Measurements from ENCODE around the gene TNS2. TPM values are rescaled to one million over a fixed set of nuclear protein-coding genes. Genes with fewer than 3 reads are reported as not detected.

The TNS2 gene
- total and polyA plus RNA-seq, 9 of the 15 experiments (the other 6 are each of a cell fraction or from before 2014, with no cell fraction given): 0.28 to 3.1 (median 1.2) TPM; not detected in 1

DNA sequence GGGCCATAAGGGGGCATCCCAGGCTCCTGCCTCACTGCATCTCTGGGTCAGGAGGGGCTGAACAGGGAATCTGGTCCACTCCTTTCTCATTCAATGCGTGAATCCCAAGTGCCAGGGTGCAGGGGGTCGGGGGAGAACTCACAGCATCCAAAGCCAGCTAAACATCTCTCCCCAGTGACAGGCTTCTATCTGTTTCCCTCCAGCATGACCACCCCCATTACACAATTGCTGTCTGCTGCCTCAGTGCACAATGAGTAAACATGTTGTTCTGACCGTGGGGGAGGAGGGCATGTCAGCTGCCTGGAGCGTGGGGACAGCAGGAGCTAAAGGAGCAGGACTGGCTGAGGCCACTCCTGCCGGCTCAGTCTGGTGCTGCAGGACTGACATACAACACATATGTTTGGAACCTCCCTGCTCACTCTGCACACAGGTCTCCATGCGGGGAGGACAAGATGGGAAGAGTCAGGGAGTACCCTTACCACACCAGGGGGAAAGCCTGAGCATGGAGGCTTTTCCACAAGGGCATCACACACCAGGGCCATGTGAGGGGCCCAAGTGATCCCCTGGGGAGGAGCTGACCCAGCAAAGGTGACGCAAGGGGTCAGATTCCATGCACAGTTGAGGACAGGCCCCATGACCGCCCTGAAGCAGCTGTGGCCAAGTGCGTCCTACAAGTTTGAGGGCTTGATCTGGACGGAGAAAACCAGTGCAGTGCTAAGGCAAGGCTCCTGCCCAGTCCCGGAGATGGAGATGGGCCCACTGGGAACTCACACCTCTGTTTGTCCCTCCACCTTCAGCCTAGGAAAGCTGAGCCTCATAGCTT, 1.4 kb downstream of the TNS2 start:
- DNase-seq (ENCODE audit: extremely low read depth in 1 of 4, low spot score in 3 of 4): peak in 2 of 4 experiments; percentile 36 to 76
- ChIA-PET POLR2A (interaction anchor here (0.6 to 0.9 kb wide), 5 partner anchors 9 to 1077 kb away, joined by 3 to 4 read pairs (median 3); partner anchors contain the start of gene SPRYD3), CTCF (ENCODE audit: low intra/inter-chr PET ratio) (no interaction called here)
- no peak overlapping the region for H3K4me2 ChIP-seq (ENCODE audit: insufficient read depth, low read length)
- peak overlapping the region in 1 of 2 experiments; percentile 60; a peak in 2 of 4 replicates for H3K9ac ChIP-seq (ENCODE audit: insufficient read depth in 1 of 2, low read depth in 2 of 2, low read length in 2 of 2)
- in situ Hi-C loops (cut with MboI) (no loop called here), intact Hi-C loops (cut with micrococcal nuclease) (no loop called here)
- no peaks in the 10 kb centered on the region for H3K9me1 ChIP-seq (ENCODE audit: control insufficient read depth, insufficient read depth, low read length)
- no peaks in the 10 kb centered on the region for H4K20me1 ChIP-seq (replicated peaks; ENCODE audit: control insufficient read depth, insufficient read depth, low read length)
- peaks cover 45 to 89% of the 10 kb centered on the region in 2 experiments for H3K4me1 ChIP-seq (replicated peaks in 1 of 2; ENCODE audit: control insufficient read depth in 2 of 2, insufficient read depth in 2 of 2, low read length in 2 of 2)
- no peak overlapping the region for H3K27ac ChIP-seq (ENCODE audit: extremely low read depth, low read depth, low read length)
- peaks cover 7% of the 10 kb centered on the region; the same call in 2 of the 3 replicates for H3K79me2 ChIP-seq (ENCODE audit: control insufficient read depth, insufficient read depth, low read length)
- H3K4me3 ChIP-seq: no peak overlapping the region
- 25% methylated on average over 11 of the region's 11 CpGs for WGBS (ENCODE audit: insufficient coverage, low coverage, missing lambda C conversion rate)
- H3K27me3 ChIP-seq (ENCODE audit: control insufficient read depth in 2 of 2, insufficient read depth in 2 of 2, low read length in 2 of 2): no peaks in the 10 kb centered on the region
- H2AFZ ChIP-seq (ENCODE audit: low read depth, low read length): no peak overlapping the region
- FAIRE-seq: peak; percentile 71
- no TSS peak for BruUV-seq (replicated peaks)
- H3K36me3 ChIP-seq (ENCODE audit: control insufficient read depth, insufficient read depth, low read length): peaks cover 2% of the 10 kb centered on the region; the same call in 1 of the 3 replicates
- ATAC-seq: peak; percentile 5
- no peaks in the 10 kb centered on the region for H3K9me3 ChIP-seq (replicated peaks; ENCODE audit: control insufficient read depth, insufficient read depth, low read depth, low read length)
- TF ChIP-seq WHSC1 (IDR thresholded peaks at IDR 0.05; ENCODE audit: low read length) (peak; percentile 29), CCNT2 (IDR thresholded peaks at IDR 0.05; ENCODE audit: borderline replicate concordance, extremely low read depth, insufficient read length, low read depth, low read length) (no peak), SOX6 (IDR thresholded peaks at IDR 0.05) (peak; percentile 75), ZNF140 (CRISPR knock-in tag; IDR thresholded peaks at IDR 0.05) (no peak), TAL1 (IDR thresholded peaks at IDR 0.05) (no peak), HOXB6 (CRISPR knock-in tag; IDR thresholded peaks at IDR 0.05; ENCODE audit: borderline replicate concordance) (no peak), ZNF12 (CRISPR knock-in tag; IDR thresholded peaks at IDR 0.05) (no peak), ZNF232 (CRISPR knock-in tag; IDR thresholded peaks at IDR 0.05) (no peak), TRIM24 (IDR thresholded peaks at IDR 0.05) (no peak), NFIX (CRISPR knock-in tag; IDR thresholded peaks at IDR 0.05; ENCODE audit: low read depth) (no peak), BHLHE40 (IDR thresholded peaks at IDR 0.05; ENCODE audit: low read length) (peak; percentile 81), ZNF224 (CRISPR knock-in tag; IDR thresholded peaks at IDR 0.05) (no peak), NFATC3 (IDR thresholded peaks at IDR 0.05) (no peak), BDP1 (IDR thresholded peaks at IDR 0.05; ENCODE audit: insufficient read depth, insufficient read length) (no peak)
- TF ChIP-seq, protein P1, sequence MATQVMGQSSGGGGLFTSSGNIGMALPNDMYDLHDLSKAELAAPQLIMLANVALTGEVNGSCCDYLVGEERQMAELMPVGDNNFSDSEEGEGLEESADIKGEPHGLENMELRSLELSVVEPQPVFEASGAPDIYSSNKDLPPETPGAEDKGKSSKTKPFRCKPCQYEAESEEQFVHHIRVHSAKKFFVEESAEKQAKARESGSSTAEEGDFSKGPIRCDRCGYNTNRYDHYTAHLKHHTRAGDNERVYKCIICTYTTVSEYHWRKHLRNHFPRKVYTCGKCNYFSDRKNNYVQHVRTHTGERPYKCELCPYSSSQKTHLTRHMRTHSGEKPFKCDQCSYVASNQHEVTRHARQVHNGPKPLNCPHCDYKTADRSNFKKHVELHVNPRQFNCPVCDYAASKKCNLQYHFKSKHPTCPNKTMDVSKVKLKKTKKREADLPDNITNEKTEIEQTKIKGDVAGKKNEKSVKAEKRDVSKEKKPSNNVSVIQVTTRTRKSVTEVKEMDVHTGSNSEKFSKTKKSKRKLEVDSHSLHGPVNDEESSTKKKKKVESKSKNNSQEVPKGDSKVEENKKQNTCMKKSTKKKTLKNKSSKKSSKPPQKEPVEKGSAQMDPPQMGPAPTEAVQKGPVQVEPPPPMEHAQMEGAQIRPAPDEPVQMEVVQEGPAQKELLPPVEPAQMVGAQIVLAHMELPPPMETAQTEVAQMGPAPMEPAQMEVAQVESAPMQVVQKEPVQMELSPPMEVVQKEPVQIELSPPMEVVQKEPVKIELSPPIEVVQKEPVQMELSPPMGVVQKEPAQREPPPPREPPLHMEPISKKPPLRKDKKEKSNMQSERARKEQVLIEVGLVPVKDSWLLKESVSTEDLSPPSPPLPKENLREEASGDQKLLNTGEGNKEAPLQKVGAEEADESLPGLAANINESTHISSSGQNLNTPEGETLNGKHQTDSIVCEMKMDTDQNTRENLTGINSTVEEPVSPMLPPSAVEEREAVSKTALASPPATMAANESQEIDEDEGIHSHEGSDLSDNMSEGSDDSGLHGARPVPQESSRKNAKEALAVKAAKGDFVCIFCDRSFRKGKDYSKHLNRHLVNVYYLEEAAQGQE (IDR thresholded peaks at IDR 0.05; ENCODE audit: borderline replicate concordance): peak; percentile 60
- TF ChIP-seq, protein P1 (CRISPR knock-in tag; IDR thresholded peaks at IDR 0.05; ENCODE audit: low read depth): no peak
